Activated CD4-positive, alpha-beta T cell treated with anti-CD3 and anti-CD28 coated beads, Interleukin-2, amount 10 ng/mL, durations not matched to agents 7 days and 5 days (primary cell): ENCODE results near the gene OR1E1. TPM values are rescaled to one million over a fixed set of nuclear protein-coding genes. Genes with fewer than 3 reads are reported as not detected.
A peak's percentile ranks its signal among the peaks of the same experiment; 100 is the strongest.
"Not testable (repeated sequence)": the region's sequence is repeated elsewhere in the genome, so short reads cannot be mapped to it uniquely, and the experiment has no call there.

Experiments used
- CTCF ChIA-PET: fragments of 350-600 bp; sonication (Branson Sonifier 250); formaldehyde crosslinking; loops from one replicate; lab custom pipeline; 2021; ENCODE audit warnings: antibody characterized with exemption; lab: Charles Lee
- POLR2A ChIA-PET: fragments of 350-600 bp; sonication (Branson Sonifier 250); formaldehyde crosslinking; loops from one replicate; lab custom pipeline; 2021; ENCODE audit warnings: antibody characterized with exemption; lab: Charles Lee
- DNase-seq: peaks from one replicate; pipeline ENCODE4 v3.0.0-alpha.2; 2020
- H3K27ac Mint-ChIP-seq: one replicate; pipeline ENCODE4 v1.8.0; 2021; ENCODE audit warnings: mild to moderate bottlenecking, moderate library complexity, mixed read lengths
- H3K27me3 Mint-ChIP-seq: one replicate; pipeline ENCODE4 v1.8.0; 2021; ENCODE audit warnings: mixed read lengths
- H3K36me3 Mint-ChIP-seq: one replicate; pipeline ENCODE4 v1.8.0; 2021; ENCODE audit warnings: low read depth, mixed read lengths
- H3K4me1 Mint-ChIP-seq: one replicate; pipeline ENCODE4 v1.8.0; 2021; ENCODE audit warnings: mixed read lengths
- H3K4me3 Mint-ChIP-seq: one replicate; pipeline ENCODE4 v1.8.0; 2021; ENCODE audit warnings: mild to moderate bottlenecking, moderate library complexity, mixed read lengths
- H3K9me3 Mint-ChIP-seq: one replicate; pipeline ENCODE4 v1.8.0; 2021; ENCODE audit warnings: mixed read lengths
- total RNA-seq, 2 experiments: library from RNA; stranded (reverse); gene quantifications; one replicate each; pipeline ENCODE4 v1.2.3, GENCODE V29; 2021

OR1E1 gene
- total RNA-seq, 2 experiments from 2014 or later = not detected

- Mint-ChIP-seq H3K27ac (no peak overlapping the region), H3K36me3 (no peaks in the 10 kb centered on the region), H3K4me3 (no peak overlapping the region), H3K9me3 (no peaks in the 10 kb centered on the region), H3K27me3 (peaks cover 23% of the 10 kb centered on the region), H3K4me1 (peaks cover 5% of the 10 kb centered on the region)
- no peak for DNase-seq
- ChIA-PET CTCF (no interaction called here), POLR2A (no interaction called here)
Observed at GRCh38 chr17:3389791-3390190, 8.4 kb downstream of the OR1E1 start.

- CTCF ChIA-PET = no interaction called here
- H3K27me3 Mint-ChIP-seq = peaks cover 15% of the 10 kb centered on the region
- DNase-seq = peak; percentile 21
- H3K4me1 Mint-ChIP-seq = peaks cover 5% of the 10 kb centered on the region
- H3K4me3 Mint-ChIP-seq = peak within 1 kb of the TSS; percentile 64
- POLR2A ChIA-PET = no interaction called here
- peak within 1 kb of the TSS; percentile 81 for H3K27ac Mint-ChIP-seq
- no peaks in the 10 kb centered on the region for H3K9me3 Mint-ChIP-seq
- H3K36me3 Mint-ChIP-seq = no peaks in the 10 kb centered on the region
Observed at GRCh38 chr17:3385869-3386816, 12.1 kb downstream of the OR1E1 start, which contains the start of gene OR3A2. TSS of gene OR3A2 (minus strand) at chr17:3386308.

- CTCF ChIA-PET = interaction anchor here (1.7 kb wide), 1 partner anchor 13 kb away, joined by 4 read pairs; no protein-coding TSS in a partner anchor
- Mint-ChIP-seq H3K36me3 (no peaks in the 10 kb centered on the region), H3K27ac (no peak overlapping the region), H3K27me3 (peaks cover 7% of the 10 kb centered on the region), H3K9me3 (no peaks in the 10 kb centered on the region), H3K4me1 (peaks cover 5% of the 10 kb centered on the region), H3K4me3 (no peak overlapping the region)
- no peak for DNase-seq
- POLR2A ChIA-PET = no interaction called here
Observed at GRCh38 chr17:3381957-3382356, 16.3 kb downstream of the OR1E1 start.

GRCh38 chr17:3378321-3378720 lies 19.9 kb downstream of the OR1E1 start:
- ChIA-PET CTCF (no interaction called here), POLR2A (no interaction called here)
- no peak for DNase-seq
- Mint-ChIP-seq H3K4me3 (no peak overlapping the region), H3K36me3 (no peaks in the 10 kb centered on the region), H3K27me3 (no peaks in the 10 kb centered on the region), H3K9me3 (peaks cover 2% of the 10 kb centered on the region), H3K4me1 (no peaks in the 10 kb centered on the region), H3K27ac (no peak overlapping the region)

- H3K36me3 Mint-ChIP-seq, H3K27me3 Mint-ChIP-seq, H3K4me1 Mint-ChIP-seq, DNase-seq, H3K27ac Mint-ChIP-seq, POLR2A ChIA-PET, CTCF ChIA-PET, H3K9me3 Mint-ChIP-seq, H3K4me3 Mint-ChIP-seq: not testable (repeated sequence)
Observed at GRCh38 chr17:3371167-3371566, 27.0 kb downstream of the OR1E1 start.

Other genes starting within 250 kb of the OR1E1 start
- not detected for gene OR1A2, start 200.9 kb downstream of the OR1E1 start, total RNA-seq
- not detected for gene OR1A1, start 190.7 kb downstream of the OR1E1 start, total RNA-seq
- under 1 TPM; 0.44 to 0.64 TPM for gene OR3A1, start 100.0 kb downstream of the OR1E1 start, total RNA-seq
- gene OR3A2, start 12.1 kb downstream of the OR1E1 start, total RNA-seq = 1 to 10 TPM; 1.4 to 2.0 TPM
- gene OR3A3, start 13.0 kb upstream of the OR1E1 start, total RNA-seq = not detected
- not detected for gene OR1E2, start 35.4 kb upstream of the OR1E1 start, total RNA-seq
- gene SPATA22, start 73.4 kb upstream of the OR1E1 start, total RNA-seq = under 1 TPM; 0.81 to 0.89 TPM
- gene ASPA, start 77.6 kb upstream of the OR1E1 start, total RNA-seq = not detected
- gene TRPV3, start 159.4 kb upstream of the OR1E1 start, total RNA-seq = under 1 TPM; 0.10 to 0.27 TPM
- gene TRPV1, start 211.0 kb upstream of the OR1E1 start, total RNA-seq = 1 to 10 TPM; 3.1 to 4.3 TPM
- 10 to 100 TPM; 11.5 to 12.3 TPM for gene SHPK, start 237.8 kb upstream of the OR1E1 start, total RNA-seq
- gene CTNS, start 238.3 kb upstream of the OR1E1 start, total RNA-seq = 10 to 100 TPM; 10.3 TPM